GM19463 (cell line): ENCODE data around the gene ALKBH1.
"Not testable (repeated sequence)": the region's sequence is repeated elsewhere in the genome, so short reads cannot be mapped to it uniquely, and the experiment has no call there.

Source experiments
- ATAC-seq: cut with Tn5 transposase; IDR thresholded peaks from one replicate; pipeline ENCODE4 v1.9.1; 2021; ENCODE audit warnings: mild to moderate bottlenecking, moderate library complexity; ENCODE audit not compliant: unreplicated experiment

The ALKBH1 gene

GRCh38 chr14:77707724-77708408 is at the start of gene ALKBH1, which contains the start of gene SLIRP:
ALKBH1 (minus strand) TSS chr14:77708023; CDS start chr14:77708004, 19 bp downstream.
SLIRP (plus strand) TSS chr14:77708103; CDS start chr14:77708112, 9 bp downstream.
- peak; percentile 98 for ATAC-seq

GRCh38 chr14:77752799-77753516 is 45.1 kb upstream of the ALKBH1 start:
- ATAC-seq: no peak

- ATAC-seq: no peak
Observed at GRCh38 chr14:77752266-77752665, 44.4 kb upstream of the ALKBH1 start.

- not testable (repeated sequence) for ATAC-seq
Observed at GRCh38 chr14:77747425-77747824, 39.6 kb upstream of the ALKBH1 start.

- no peak for ATAC-seq
Observed at GRCh38 chr14:77746064-77746702, 38.4 kb upstream of the ALKBH1 start.

GRCh38 chr14:77741438-77741837 is 33.6 kb upstream of the ALKBH1 start:
- no peak for ATAC-seq

- no peak for ATAC-seq
Observed at GRCh38 chr14:77738559-77739250, 30.9 kb upstream of the ALKBH1 start.

GRCh38 chr14:77730976-77731497 is 23.2 kb upstream of the ALKBH1 start:
- ATAC-seq: no peak

GRCh38 chr14:77722301-77722700 is 14.5 kb upstream of the ALKBH1 start:
- ATAC-seq: no peak

GRCh38 chr14:77721437-77721836 is 13.6 kb upstream of the ALKBH1 start:
- no peak for ATAC-seq

GRCh38 chr14:77717608-77718305 is 9.9 kb upstream of the ALKBH1 start:
- no peak for ATAC-seq

- ATAC-seq: no peak
Observed at GRCh38 chr14:77714926-77715325, 7.1 kb upstream of the ALKBH1 start.

- ATAC-seq: no peak
Observed at GRCh38 chr14:77710364-77710763, 2.5 kb upstream of the ALKBH1 start.

GRCh38 chr14:77709412-77709811 is 1.6 kb upstream of the ALKBH1 start:
- no peak for ATAC-seq

GRCh38 chr14:77708749-77709148 is 926 bp upstream of the ALKBH1 start:
- no peak for ATAC-seq

GRCh38 chr14:77707355-77707723 is 484 bp downstream of the ALKBH1 start:
- peak; percentile 22 for ATAC-seq

GRCh38 chr14:77691259-77691658 is 16.6 kb downstream of the ALKBH1 start:
- ATAC-seq: no peak

GRCh38 chr14:77682158-77682553 is 25.7 kb downstream of the ALKBH1 start:
- no peak for ATAC-seq

- ATAC-seq: no peak
Observed at GRCh38 chr14:77681196-77682157, 26.3 kb downstream of the ALKBH1 start.
